H1 (cell line): ENCODE measurements around the gene TMEM30A.

Experiments used
- CBX5 ChIP-seq: fragments of 300-800, 300-1000 bp; sonication (generic); IDR thresholded peaks from 2 replicates; pipeline ENCODE4 v1.7.1; 2016; ENCODE audit warnings: antibody characterized with exemption, low read length, low read depth
- GABPA ChIP-seq: IDR thresholded peaks from 2 replicates; pipeline ENCODE4 v1.6.1; 2011; ENCODE audit warnings: mild to moderate bottlenecking, low read length, moderate library complexity, borderline replicate concordance; ENCODE audit not compliant: insufficient read depth
- JUN ChIP-seq: IDR thresholded peaks from 2 replicates; pipeline ENCODE4 v1.6.1; 2011; ENCODE audit warnings: low read depth, mild to moderate bottlenecking, improper control_type of control experiment, low read length
- RAD21 ChIP-seq, 2 experiments: IDR thresholded peaks in 1 of 2; conservative IDR thresholded peaks in 1 of 2; 2 replicates each; pipeline ENCODE4 v1.6.1; 2011; ENCODE audit warnings: low read depth in 2 of 2, low read length in 2 of 2, improper control_type of control experiment in 1 of 2, inconsistent platforms in 1 of 2, mild to moderate bottlenecking in 1 of 2, moderate library complexity in 1 of 2
- SIRT6 ChIP-seq: IDR thresholded peaks from one replicate; pipeline ENCODE4 v1.7.1; 2012; ENCODE audit warnings: low read length, inconsistent platforms
- SIX5 ChIP-seq: IDR thresholded peaks from 2 replicates; pipeline ENCODE4 v1.6.1; 2011; ENCODE audit warnings: mild to moderate bottlenecking, low read depth, low read length
- TF ChIP-seq, protein P1 (sequence below): IDR thresholded peaks from 2 replicates; pipeline ENCODE4 v1.6.1; 2012; ENCODE audit warnings: inconsistent platforms
- TF ChIP-seq, protein P2 (sequence below), 3 experiments: IDR thresholded peaks; 1 replicate in 2 of 3; 2 replicates in 1 of 3; pipeline versions ENCODE4 v1.5.1 to v1.6.1; 2011; ENCODE audit warnings: low read length in 3 of 3, mild to moderate bottlenecking in 3 of 3, inconsistent platforms in 2 of 3, low read depth in 1 of 3, moderate library complexity in 1 of 3; ENCODE audit not compliant: insufficient read depth in 1 of 3; ENCODE audit errors: control extremely low read depth in 1 of 3

DNA sequence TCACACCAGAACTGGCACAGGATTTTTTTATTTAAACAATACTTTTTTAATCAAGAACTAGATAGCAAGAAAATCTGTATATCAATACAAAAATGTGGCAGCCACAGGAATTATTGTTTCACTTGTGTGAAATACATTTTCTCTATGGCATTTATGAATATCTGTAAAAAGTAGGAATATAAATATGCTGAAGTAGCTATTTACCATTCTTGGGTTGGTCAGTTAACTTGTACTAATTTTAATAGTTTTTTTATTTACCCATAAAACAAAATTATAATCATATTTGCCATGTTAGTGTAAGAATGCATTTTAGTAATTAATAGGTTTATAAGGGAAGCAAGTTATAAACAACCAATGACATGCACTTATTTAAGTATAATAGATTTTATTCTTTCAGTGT lies 31.4 kb upstream of the TMEM30A start:
- TF ChIP-seq, protein P1, sequence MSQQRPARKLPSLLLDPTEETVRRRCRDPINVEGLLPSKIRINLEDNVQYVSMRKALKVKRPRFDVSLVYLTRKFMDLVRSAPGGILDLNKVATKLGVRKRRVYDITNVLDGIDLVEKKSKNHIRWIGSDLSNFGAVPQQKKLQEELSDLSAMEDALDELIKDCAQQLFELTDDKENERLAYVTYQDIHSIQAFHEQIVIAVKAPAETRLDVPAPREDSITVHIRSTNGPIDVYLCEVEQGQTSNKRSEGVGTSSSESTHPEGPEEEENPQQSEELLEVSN, result no peak
- TF ChIP-seq, protein P2, sequence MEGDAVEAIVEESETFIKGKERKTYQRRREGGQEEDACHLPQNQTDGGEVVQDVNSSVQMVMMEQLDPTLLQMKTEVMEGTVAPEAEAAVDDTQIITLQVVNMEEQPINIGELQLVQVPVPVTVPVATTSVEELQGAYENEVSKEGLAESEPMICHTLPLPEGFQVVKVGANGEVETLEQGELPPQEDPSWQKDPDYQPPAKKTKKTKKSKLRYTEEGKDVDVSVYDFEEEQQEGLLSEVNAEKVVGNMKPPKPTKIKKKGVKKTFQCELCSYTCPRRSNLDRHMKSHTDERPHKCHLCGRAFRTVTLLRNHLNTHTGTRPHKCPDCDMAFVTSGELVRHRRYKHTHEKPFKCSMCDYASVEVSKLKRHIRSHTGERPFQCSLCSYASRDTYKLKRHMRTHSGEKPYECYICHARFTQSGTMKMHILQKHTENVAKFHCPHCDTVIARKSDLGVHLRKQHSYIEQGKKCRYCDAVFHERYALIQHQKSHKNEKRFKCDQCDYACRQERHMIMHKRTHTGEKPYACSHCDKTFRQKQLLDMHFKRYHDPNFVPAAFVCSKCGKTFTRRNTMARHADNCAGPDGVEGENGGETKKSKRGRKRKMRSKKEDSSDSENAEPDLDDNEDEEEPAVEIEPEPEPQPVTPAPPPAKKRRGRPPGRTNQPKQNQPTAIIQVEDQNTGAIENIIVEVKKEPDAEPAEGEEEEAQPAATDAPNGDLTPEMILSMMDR (IDR thresholded peaks at IDR 0.05; ENCODE audit: control extremely low read depth in 1 of 3, insufficient read depth in 1 of 3, low read depth in 1 of 3, low read length in 3 of 3), result no peak
- TF ChIP-seq SIRT6, result no peak
- TF ChIP-seq JUN, result no peak
- no peak for TF ChIP-seq CBX5
- TF ChIP-seq GABPA, result no peak
- no peak for TF ChIP-seq SIX5
- no peak for TF ChIP-seq RAD21 (IDR thresholded peaks at IDR 0.05 in 1 of 2, conservative IDR thresholded peaks at IDR 0.05 in 1 of 2; ENCODE audit: low read depth in 2 of 2, low read length in 2 of 2)
